Measurements from ENCODE around the gene RIMBP2. TPM values are rescaled to one million over a fixed set of nuclear protein-coding genes. Genes with fewer than 3 reads are reported as not detected.

The RIMBP2 gene
- total and polyA plus RNA-seq, 5 donors = 0.05 to 0.28 TPM; not detected in 3

DNA sequence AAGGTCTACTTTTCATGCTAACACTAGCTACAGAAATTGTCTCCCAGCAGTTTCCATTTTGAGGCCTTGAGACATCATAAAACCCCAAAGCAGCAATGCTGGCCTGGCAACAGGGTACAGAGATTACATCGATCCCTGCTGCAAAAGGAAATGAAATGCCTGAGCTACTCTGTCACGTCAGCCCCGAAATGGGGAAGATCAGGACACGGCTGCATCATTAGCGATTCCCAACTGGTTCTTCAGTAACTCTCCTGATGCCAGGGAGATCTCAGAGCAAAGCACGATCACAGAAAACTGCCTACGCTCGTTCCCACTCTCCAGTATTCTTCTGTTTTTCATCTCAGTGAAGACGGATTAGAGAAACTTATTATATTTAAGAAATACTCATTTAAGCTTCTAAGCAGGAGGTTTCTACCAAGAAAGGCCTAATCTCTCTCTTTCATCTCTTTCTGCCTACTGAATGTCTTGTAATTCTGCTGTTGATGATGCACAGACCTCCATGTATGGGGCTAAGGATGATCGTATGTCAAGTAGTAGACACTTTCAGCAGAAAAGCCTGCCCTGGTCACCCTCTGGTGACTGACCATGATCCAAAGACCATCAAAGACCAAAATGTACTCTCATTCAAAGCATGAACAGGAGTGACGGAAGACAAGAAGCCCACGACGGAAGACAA, 168.5 kb downstream of the RIMBP2 start:
- intact Hi-C loops (cut with DNase I) = no loop called here
- no peak for ATAC-seq
- 77% methylated on average over 13 of the region's 13 CpGs for WGBS
- Histone ChIP-seq H3K4me3 (ENCODE audit: low read length) (no peak overlapping the region), H3K9me3 (ENCODE audit: control insufficient read depth, low read length) (no peaks in the 10 kb centered on the region), H3K4me1 (ENCODE audit: control insufficient read depth, insufficient read depth, low read length) (no peaks in the 10 kb centered on the region), H3K27me3 (ENCODE audit: control insufficient read depth, insufficient read depth) (no peaks in the 10 kb centered on the region), H3K27ac (ENCODE audit: low read length) (no peak overlapping the region)
- DNase-seq = no peak

DNA sequence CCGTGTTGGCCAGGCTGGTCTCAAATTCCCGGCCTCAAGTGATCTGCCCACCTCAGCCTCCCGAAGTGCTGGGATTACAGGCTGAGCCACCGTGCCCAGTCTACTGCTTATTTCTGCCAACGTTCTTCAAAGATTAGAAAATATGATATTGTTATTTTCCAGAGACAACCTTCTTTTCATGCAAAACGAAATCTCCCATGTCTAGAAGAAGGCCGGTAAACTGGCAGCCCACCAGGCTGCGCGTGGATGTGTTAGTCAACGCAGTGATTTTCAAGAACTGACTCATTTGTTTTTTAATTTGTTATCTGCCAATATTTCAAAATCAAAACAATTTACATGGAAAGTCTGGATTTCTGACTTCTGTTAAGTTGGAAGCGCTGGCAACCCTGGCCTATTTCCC, 169.6 kb downstream of the RIMBP2 start:
- no peaks in the 10 kb centered on the region for H3K9me3 ChIP-seq (ENCODE audit: control insufficient read depth, low read length)
- 79% methylated on average over 11 of the region's 11 CpGs for WGBS
- ATAC-seq = no peak
- no peaks in the 10 kb centered on the region for H3K4me1 ChIP-seq (ENCODE audit: control insufficient read depth, insufficient read depth, low read length)
- intact Hi-C loops (cut with DNase I) = no loop called here
- no peak overlapping the region for H3K4me3 ChIP-seq (ENCODE audit: low read length)
- no peak overlapping the region for H3K27ac ChIP-seq (ENCODE audit: low read length)
- no peaks in the 10 kb centered on the region for H3K27me3 ChIP-seq (ENCODE audit: control insufficient read depth, insufficient read depth)
- no peak for DNase-seq

DNA sequence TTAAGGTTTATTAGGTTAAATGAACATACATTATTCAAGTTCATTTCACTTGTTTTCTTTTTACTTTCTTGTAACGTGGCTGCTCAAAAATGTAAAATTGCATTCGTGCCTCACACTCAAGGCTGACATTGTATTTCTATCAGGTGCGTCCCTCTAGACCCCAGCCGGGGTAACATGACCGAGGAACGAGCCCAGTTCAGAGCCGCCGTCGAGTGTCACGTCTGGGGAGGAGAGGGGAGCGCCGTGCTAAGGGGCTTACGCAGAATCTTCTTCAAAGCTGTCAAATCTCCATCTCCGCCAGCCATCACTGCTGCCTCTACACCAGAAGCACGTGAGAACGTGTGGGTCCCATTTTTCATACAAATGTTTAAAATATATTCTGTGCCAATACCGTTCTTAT, 170.6 kb downstream of the RIMBP2 start:
- no peaks in the 10 kb centered on the region for H3K9me3 ChIP-seq (ENCODE audit: control insufficient read depth, low read length)
- no peak overlapping the region for H3K27ac ChIP-seq (ENCODE audit: low read length)
- no peak overlapping the region for H3K4me3 ChIP-seq (ENCODE audit: low read length)
- intact Hi-C loops (cut with DNase I) = no loop called here
- DNase-seq (no peak), ATAC-seq (no peak)
- no peaks in the 10 kb centered on the region for H3K27me3 ChIP-seq (ENCODE audit: control insufficient read depth, insufficient read depth)
- WGBS = 75% methylated on average over 17 of the region's 17 CpGs
- H3K4me1 ChIP-seq (ENCODE audit: control insufficient read depth, insufficient read depth, low read length) = no peaks in the 10 kb centered on the region

GRCh38 chr12:130540376-130540775, 175.7 kb downstream of the RIMBP2 start:
- intact Hi-C loops (cut with DNase I) = no loop called here
- Histone ChIP-seq H3K9me3 (ENCODE audit: control insufficient read depth, low read length) (no peaks in the 10 kb centered on the region), H3K4me1 (ENCODE audit: control insufficient read depth, insufficient read depth, low read length) (no peaks in the 10 kb centered on the region), H3K27me3 (ENCODE audit: control insufficient read depth, insufficient read depth) (no peaks in the 10 kb centered on the region), H3K27ac (ENCODE audit: low read length) (no peak overlapping the region), H3K4me3 (ENCODE audit: low read length) (no peak overlapping the region)
- DNase-seq (no peak), ATAC-seq (no peak)
- 75% methylated on average over 6 of the region's 6 CpGs for WGBS

- Histone ChIP-seq H3K27me3 (ENCODE audit: control insufficient read depth, insufficient read depth) (no peaks in the 10 kb centered on the region), H3K27ac (ENCODE audit: low read length) (no peak overlapping the region), H3K9me3 (ENCODE audit: control insufficient read depth, low read length) (no peaks in the 10 kb centered on the region), H3K4me1 (ENCODE audit: control insufficient read depth, insufficient read depth, low read length) (no peaks in the 10 kb centered on the region), H3K4me3 (ENCODE audit: low read length) (no peak overlapping the region)
- DNase-seq = no peak
- 58% methylated on average over 17 of the region's 17 CpGs for WGBS
- intact Hi-C loops (cut with DNase I) = no loop called here
- ATAC-seq = no peak
Measured at GRCh38 chr12:130538343-130539095, 177.6 kb downstream of the RIMBP2 start.

GRCh38 chr12:130537655-130538054, 178.4 kb downstream of the RIMBP2 start:
- no peak for ATAC-seq
- no peak for DNase-seq
- no peaks in the 10 kb centered on the region for H3K9me3 ChIP-seq (ENCODE audit: control insufficient read depth, low read length)
- H3K4me1 ChIP-seq (ENCODE audit: control insufficient read depth, insufficient read depth, low read length) = no peaks in the 10 kb centered on the region
- no peaks in the 10 kb centered on the region for H3K27me3 ChIP-seq (ENCODE audit: control insufficient read depth, insufficient read depth)
- intact Hi-C loops (cut with DNase I) = no loop called here
- H3K4me3 ChIP-seq (ENCODE audit: low read length) = no peak overlapping the region
- WGBS = 80% methylated on average over 3 of the region's 3 CpGs
- no peak overlapping the region for H3K27ac ChIP-seq (ENCODE audit: low read length)

GRCh38 chr12:130537051-130537450, 179.0 kb downstream of the RIMBP2 start:
- intact Hi-C loops (cut with DNase I) = no loop called here
- Histone ChIP-seq H3K4me3 (ENCODE audit: low read length) (no peak overlapping the region), H3K27me3 (ENCODE audit: control insufficient read depth, insufficient read depth) (no peaks in the 10 kb centered on the region), H3K9me3 (ENCODE audit: control insufficient read depth, low read length) (no peaks in the 10 kb centered on the region), H3K4me1 (ENCODE audit: control insufficient read depth, insufficient read depth, low read length) (no peaks in the 10 kb centered on the region), H3K27ac (ENCODE audit: low read length) (no peak overlapping the region)
- ATAC-seq (no peak), DNase-seq (no peak)
- WGBS = 81% methylated on average over 6 of the region's 6 CpGs

DNA sequence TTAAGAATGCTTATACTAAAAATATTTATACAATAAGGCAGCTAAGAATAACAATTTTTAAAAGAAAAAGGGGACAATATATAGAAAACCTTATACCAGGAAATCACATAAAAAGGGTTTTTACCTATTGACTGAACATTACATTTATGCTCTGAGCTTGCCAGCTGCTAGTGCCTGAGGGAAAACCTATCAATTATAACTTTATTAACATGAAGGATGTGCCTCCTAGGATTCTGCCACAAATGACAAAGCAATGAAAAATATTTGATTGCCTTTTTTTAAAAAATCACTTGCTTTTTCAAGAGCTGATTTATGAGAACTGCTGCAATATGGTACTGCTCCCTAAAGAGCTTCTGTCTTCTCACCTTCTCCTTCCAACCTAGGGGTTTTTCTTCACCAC, 185.7 kb downstream of the RIMBP2 start:
- H3K4me1 ChIP-seq (ENCODE audit: control insufficient read depth, insufficient read depth, low read length) = no peaks in the 10 kb centered on the region
- no peak overlapping the region for H3K4me3 ChIP-seq (ENCODE audit: low read length)
- no peaks in the 10 kb centered on the region for H3K27me3 ChIP-seq (ENCODE audit: control insufficient read depth, insufficient read depth)
- H3K9me3 ChIP-seq (ENCODE audit: control insufficient read depth, low read length) = no peaks in the 10 kb centered on the region
- ATAC-seq (no peak), DNase-seq (no peak)
- intact Hi-C loops (cut with DNase I) = no loop called here
- H3K27ac ChIP-seq (ENCODE audit: low read length) = no peak overlapping the region

- no peak overlapping the region for H3K27ac ChIP-seq (ENCODE audit: low read length)
- WGBS = 93% methylated on average over 4 of the region's 4 CpGs
Measured at GRCh38 chr12:130529781-130530180, 186.3 kb downstream of the RIMBP2 start.

GRCh38 chr12:130527239-130527638, 188.9 kb downstream of the RIMBP2 start:
- no peaks in the 10 kb centered on the region for H3K4me1 ChIP-seq (ENCODE audit: control insufficient read depth, insufficient read depth, low read length)
- H3K4me3 ChIP-seq (ENCODE audit: low read length) = no peak overlapping the region
- ATAC-seq = no peak
- no peaks in the 10 kb centered on the region for H3K9me3 ChIP-seq (ENCODE audit: control insufficient read depth, low read length)
- WGBS = 22% methylated on average over 2 of the region's 2 CpGs
- DNase-seq = no peak
- H3K27ac ChIP-seq (ENCODE audit: low read length) = no peak overlapping the region
- intact Hi-C loops (cut with DNase I) = no loop called here
- H3K27me3 ChIP-seq (ENCODE audit: control insufficient read depth, insufficient read depth) = no peaks in the 10 kb centered on the region

More at GRCh38 chr12:130529781-130530180, 186.3 kb downstream of the RIMBP2 start:
- Histone ChIP-seq H3K9me3 (ENCODE audit: control insufficient read depth, low read length) (no peaks in the 10 kb centered on the region), H3K4me1 (ENCODE audit: control insufficient read depth, insufficient read depth, low read length) (no peaks in the 10 kb centered on the region), H3K4me3 (ENCODE audit: low read length) (no peak overlapping the region), H3K27me3 (ENCODE audit: control insufficient read depth, insufficient read depth) (no peaks in the 10 kb centered on the region)
- ATAC-seq (no peak), DNase-seq (no peak)
- intact Hi-C loops (cut with DNase I) = no loop called here

GRCh38 chr12:130526813-130527212, 189.3 kb downstream of the RIMBP2 start:
- intact Hi-C loops (cut with DNase I) = no loop called here
- Histone ChIP-seq H3K27ac (ENCODE audit: low read length) (no peak overlapping the region), H3K4me3 (ENCODE audit: low read length) (no peak overlapping the region), H3K9me3 (ENCODE audit: control insufficient read depth, low read length) (no peaks in the 10 kb centered on the region), H3K4me1 (ENCODE audit: control insufficient read depth, insufficient read depth, low read length) (no peaks in the 10 kb centered on the region), H3K27me3 (ENCODE audit: control insufficient read depth, insufficient read depth) (no peaks in the 10 kb centered on the region)
- WGBS = 7% methylated on average over 6 of the region's 6 CpGs
- DNase-seq = no peak
- no peak for ATAC-seq
